ENCODE measurements around the gene MIPOL1. TPM values are rescaled to one million over a fixed set of nuclear protein-coding genes. Genes with fewer than 3 reads are reported as not detected.
"Not testable (repeated sequence)": the region's sequence is repeated elsewhere in the genome, so short reads cannot be mapped to it uniquely, and the experiment has no call there.

MIPOL1 gene, protein sequence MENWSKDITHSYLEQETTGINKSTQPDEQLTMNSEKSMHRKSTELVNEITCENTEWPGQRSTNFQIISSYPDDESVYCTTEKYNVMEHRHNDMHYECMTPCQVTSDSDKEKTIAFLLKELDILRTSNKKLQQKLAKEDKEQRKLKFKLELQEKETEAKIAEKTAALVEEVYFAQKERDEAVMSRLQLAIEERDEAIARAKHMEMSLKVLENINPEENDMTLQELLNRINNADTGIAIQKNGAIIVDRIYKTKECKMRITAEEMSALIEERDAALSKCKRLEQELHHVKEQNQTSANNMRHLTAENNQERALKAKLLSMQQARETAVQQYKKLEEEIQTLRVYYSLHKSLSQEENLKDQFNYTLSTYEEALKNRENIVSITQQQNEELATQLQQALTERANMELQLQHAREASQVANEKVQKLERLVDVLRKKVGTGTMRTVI
- total RNA-seq (2014; rRNA removed; shearing (Covaris generic)), result 7.0 and 25.0 TPM in 2 replicates

DNA sequence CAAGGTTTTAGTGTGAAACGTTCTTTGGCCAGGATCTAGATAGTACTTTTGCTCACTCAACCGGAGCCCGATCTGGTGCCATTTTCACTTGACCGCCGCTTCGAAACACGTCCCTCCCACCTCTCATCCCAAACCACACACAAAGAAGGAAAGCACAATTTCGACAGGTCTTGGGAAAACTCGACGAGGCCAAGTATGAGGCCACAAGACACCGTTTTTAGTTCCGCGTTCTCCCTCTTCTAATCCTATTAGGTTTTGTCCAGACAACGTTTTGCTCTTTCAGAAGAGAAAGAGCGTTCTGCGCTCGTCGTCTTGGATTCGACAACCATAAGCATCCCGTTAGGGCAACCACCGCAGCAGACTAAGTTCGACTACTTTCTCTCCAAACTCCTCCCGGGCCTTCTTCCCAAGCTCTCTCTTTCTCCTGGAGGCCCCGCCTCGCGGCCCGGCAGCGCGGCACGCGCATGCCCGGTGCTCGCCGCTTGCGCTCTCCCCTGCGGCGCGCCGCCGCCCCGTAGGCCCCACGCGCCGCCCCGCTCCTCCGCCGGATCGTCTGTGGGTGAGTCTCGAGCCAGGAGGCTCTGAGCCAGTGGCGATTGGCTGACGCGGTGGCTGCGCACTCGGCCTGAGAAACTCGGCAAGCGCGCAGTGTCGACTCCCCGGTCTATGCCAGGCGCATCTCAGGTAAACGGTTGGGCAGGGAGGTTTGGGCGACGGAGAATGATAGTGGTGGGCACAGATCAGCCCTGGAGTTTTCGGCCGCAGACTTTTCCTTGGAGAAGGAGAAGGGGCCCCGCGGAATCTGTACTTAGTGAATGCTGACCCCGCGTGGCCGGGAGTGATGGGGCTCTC, at the start of gene MIPOL1:
Gene MIPOL1 (plus strand): TSS at position 517 of the 852 bp plus-strand sequence. CDS start 49,952 bp downstream, outside the sequence.
- Histone ChIP-seq H3K27me3 (ENCODE audit: control insufficient read depth, insufficient read depth, low read length) (no peaks in the 10 kb centered on the region), H3K36me3 (replicated peaks; ENCODE audit: control insufficient read depth, insufficient read depth, low read length) (no peaks in the 10 kb centered on the region), H3K4me3 (ENCODE audit: insufficient read depth, low read depth, low read length) (peak within 1 kb of the TSS; percentile 69)
- peak; percentile 89 for DNase-seq

GRCh38 chr14:37150414-37150813, 47.3 kb upstream of the MIPOL1 start:
- Histone ChIP-seq H3K36me3 (replicated peaks; ENCODE audit: control insufficient read depth, insufficient read depth, low read length) (no peaks in the 10 kb centered on the region), H3K27me3 (ENCODE audit: control insufficient read depth, insufficient read depth, low read length) (no peaks in the 10 kb centered on the region), H3K4me3 (ENCODE audit: insufficient read depth, low read depth, low read length) (no peak overlapping the region)
- DNase-seq, result no peak

- Histone ChIP-seq H3K27me3 (ENCODE audit: control insufficient read depth, insufficient read depth, low read length) (no peaks in the 10 kb centered on the region), H3K36me3 (replicated peaks; ENCODE audit: control insufficient read depth, insufficient read depth, low read length) (no peaks in the 10 kb centered on the region), H3K4me3 (ENCODE audit: insufficient read depth, low read depth, low read length) (no peak overlapping the region)
- no peak for DNase-seq
Measured at GRCh38 chr14:37153005-37153404, 44.7 kb upstream of the MIPOL1 start.

GRCh38 chr14:37153483-37153882, 44.3 kb upstream of the MIPOL1 start:
- no peaks in the 10 kb centered on the region for H3K36me3 ChIP-seq (replicated peaks; ENCODE audit: control insufficient read depth, insufficient read depth, low read length)
- no peak overlapping the region for H3K4me3 ChIP-seq (ENCODE audit: insufficient read depth, low read depth, low read length)
- H3K27me3 ChIP-seq (ENCODE audit: control insufficient read depth, insufficient read depth, low read length), result no peaks in the 10 kb centered on the region
- no peak for DNase-seq

GRCh38 chr14:37157987-37158386, 39.8 kb upstream of the MIPOL1 start:
- Histone ChIP-seq H3K27me3 (ENCODE audit: control insufficient read depth, insufficient read depth, low read length) (no peaks in the 10 kb centered on the region), H3K4me3 (ENCODE audit: insufficient read depth, low read depth, low read length) (no peak overlapping the region), H3K36me3 (replicated peaks; ENCODE audit: control insufficient read depth, insufficient read depth, low read length) (no peaks in the 10 kb centered on the region)
- DNase-seq, result no peak

DNA sequence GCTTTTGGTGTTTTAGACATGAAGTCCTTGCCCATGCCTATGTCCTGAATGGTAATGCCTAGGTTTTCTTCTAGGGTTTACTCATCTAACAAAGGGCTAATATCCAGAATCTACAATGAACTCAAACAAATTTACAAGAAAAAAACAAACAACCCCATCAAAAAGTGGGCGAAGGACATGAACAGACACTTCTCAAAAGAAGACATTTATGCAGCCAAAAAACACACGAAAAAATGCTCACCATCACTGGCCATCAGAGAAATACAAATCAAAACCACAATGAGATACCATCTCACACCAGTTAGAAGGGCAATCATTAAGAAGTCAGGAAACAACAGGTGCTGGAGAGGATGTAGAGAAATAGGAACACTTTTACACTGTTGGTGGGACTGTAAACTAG, 35.4 kb upstream of the MIPOL1 start:
- H3K36me3 ChIP-seq (replicated peaks; ENCODE audit: control insufficient read depth, insufficient read depth, low read length); H3K4me3 ChIP-seq (ENCODE audit: insufficient read depth, low read depth, low read length); H3K27me3 ChIP-seq (ENCODE audit: control insufficient read depth, insufficient read depth, low read length); DNase-seq: not testable (repeated sequence)

DNA sequence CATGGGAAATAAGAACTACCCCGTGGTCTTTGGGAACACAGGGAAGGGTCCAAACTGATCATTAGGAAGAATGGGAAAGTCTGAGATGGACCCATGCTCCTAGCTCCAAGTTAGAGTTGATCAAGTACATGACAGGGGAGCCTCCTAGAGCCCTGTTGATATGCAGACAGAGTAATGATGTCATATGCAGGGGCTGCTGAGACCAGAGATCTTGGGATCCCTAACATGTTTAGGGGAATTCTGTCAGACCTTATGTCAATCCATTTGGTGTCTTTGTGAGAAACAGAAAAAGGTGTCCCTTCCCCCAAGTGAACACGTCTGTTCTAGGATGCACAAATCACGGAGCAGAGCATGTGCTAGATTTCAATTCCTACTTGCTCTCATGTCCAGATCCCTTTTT, 31.9 kb upstream of the MIPOL1 start:
- DNase-seq, result no peak
- Histone ChIP-seq H3K4me3 (ENCODE audit: insufficient read depth, low read depth, low read length) (no peak overlapping the region), H3K36me3 (replicated peaks; ENCODE audit: control insufficient read depth, insufficient read depth, low read length) (no peaks in the 10 kb centered on the region), H3K27me3 (ENCODE audit: control insufficient read depth, insufficient read depth, low read length) (no peaks in the 10 kb centered on the region)

DNA sequence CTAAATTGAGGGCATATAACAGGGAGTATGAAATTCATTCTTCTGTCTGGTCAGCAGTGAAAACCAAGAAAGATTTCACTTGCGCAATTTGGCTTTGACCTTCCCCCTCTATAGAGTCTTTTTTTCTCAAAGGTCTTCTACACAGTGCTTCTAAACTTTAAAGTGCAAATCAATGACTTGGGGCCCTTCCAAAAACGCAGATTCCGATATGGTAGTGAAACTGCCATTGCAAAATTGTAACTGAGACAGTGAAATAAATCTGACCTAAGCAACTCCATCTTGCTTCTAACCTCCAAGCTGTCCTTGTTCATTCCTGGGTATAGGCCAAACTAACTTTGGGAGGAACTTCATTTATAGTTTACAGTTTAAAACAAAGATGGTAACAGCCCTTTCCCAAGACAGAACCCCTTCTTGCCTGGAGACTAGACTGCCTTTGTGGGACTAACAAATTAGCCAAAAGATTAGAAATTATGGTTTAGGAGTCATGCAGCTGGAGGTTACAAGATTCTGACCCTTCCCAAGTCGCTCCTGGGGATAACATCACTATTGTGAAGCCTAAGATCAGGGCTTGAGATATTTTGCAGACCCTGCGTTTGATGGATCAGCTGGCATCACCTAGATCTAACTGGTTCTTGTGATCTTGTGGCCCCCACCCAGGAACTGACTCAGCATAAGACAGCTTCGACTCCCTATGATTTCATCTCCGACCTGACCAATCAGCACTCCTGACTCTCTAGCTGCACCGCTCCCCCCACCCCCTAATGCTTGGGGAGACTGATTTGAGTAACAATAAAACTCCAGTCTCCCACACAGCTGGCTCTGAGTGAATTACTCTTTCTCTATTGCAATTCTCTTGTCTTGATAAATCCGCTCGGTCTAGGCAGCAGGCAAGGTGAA, 30.3 kb upstream of the MIPOL1 start:
- Histone ChIP-seq H3K36me3 (replicated peaks; ENCODE audit: control insufficient read depth, insufficient read depth, low read length) (no peaks in the 10 kb centered on the region), H3K27me3 (ENCODE audit: control insufficient read depth, insufficient read depth, low read length) (no peaks in the 10 kb centered on the region), H3K4me3 (ENCODE audit: insufficient read depth, low read depth, low read length) (no peak overlapping the region)
- peak; percentile 60 for DNase-seq

DNA sequence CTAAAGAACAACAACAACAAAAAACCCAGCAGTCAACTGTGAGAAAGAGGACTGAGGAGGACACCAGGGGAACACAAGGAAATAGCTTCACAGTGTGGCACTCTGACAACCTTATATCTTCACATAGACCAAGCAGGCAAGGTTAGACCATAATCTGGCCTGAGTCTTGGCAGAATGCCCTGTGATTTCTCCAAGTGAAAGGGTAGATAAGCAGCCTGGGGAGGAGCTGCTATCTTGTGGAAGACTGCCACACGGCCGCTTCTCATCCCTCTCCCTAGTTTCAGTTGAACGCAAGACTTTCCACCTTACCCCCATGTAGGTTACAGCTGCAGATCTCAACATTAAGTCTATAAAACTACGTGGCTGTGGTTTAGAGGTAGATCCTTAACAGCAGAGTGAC, 29.0 kb upstream of the MIPOL1 start:
- Histone ChIP-seq H3K27me3 (ENCODE audit: control insufficient read depth, insufficient read depth, low read length) (no peaks in the 10 kb centered on the region), H3K4me3 (ENCODE audit: insufficient read depth, low read depth, low read length) (no peak overlapping the region), H3K36me3 (replicated peaks; ENCODE audit: control insufficient read depth, insufficient read depth, low read length) (no peaks in the 10 kb centered on the region)
- no peak for DNase-seq

GRCh38 chr14:37170237-37170636, 27.5 kb upstream of the MIPOL1 start:
- H3K36me3 ChIP-seq (replicated peaks; ENCODE audit: control insufficient read depth, insufficient read depth, low read length), result no peaks in the 10 kb centered on the region
- H3K27me3 ChIP-seq (ENCODE audit: control insufficient read depth, insufficient read depth, low read length), result no peaks in the 10 kb centered on the region
- DNase-seq, result no peak
- H3K4me3 ChIP-seq (ENCODE audit: insufficient read depth, low read depth, low read length), result no peak overlapping the region

- DNase-seq, result no peak
- no peak overlapping the region for H3K4me3 ChIP-seq (ENCODE audit: insufficient read depth, low read depth, low read length)
- no peaks in the 10 kb centered on the region for H3K27me3 ChIP-seq (ENCODE audit: control insufficient read depth, insufficient read depth, low read length)
- no peaks in the 10 kb centered on the region for H3K36me3 ChIP-seq (replicated peaks; ENCODE audit: control insufficient read depth, insufficient read depth, low read length)
Measured at GRCh38 chr14:37170993-37171392, 26.7 kb upstream of the MIPOL1 start.

GRCh38 chr14:37171678-37172023, 26.1 kb upstream of the MIPOL1 start:
- DNase-seq, result no peak
- Histone ChIP-seq H3K27me3 (ENCODE audit: control insufficient read depth, insufficient read depth, low read length) (no peaks in the 10 kb centered on the region), H3K4me3 (ENCODE audit: insufficient read depth, low read depth, low read length) (peak overlapping the region; percentile 86), H3K36me3 (replicated peaks; ENCODE audit: control insufficient read depth, insufficient read depth, low read length) (no peaks in the 10 kb centered on the region)

GRCh38 chr14:37172024-37172869, 25.5 kb upstream of the MIPOL1 start, which contains the start of gene SLC25A21:
SLC25A21 (minus strand) TSS chr14:37172606.
- no peaks in the 10 kb centered on the region for H3K36me3 ChIP-seq (replicated peaks; ENCODE audit: control insufficient read depth, insufficient read depth, low read length)
- no peaks in the 10 kb centered on the region for H3K27me3 ChIP-seq (ENCODE audit: control insufficient read depth, insufficient read depth, low read length)
- peak; percentile 82 for DNase-seq
- H3K4me3 ChIP-seq (ENCODE audit: insufficient read depth, low read depth, low read length), result peak within 1 kb of the TSS; percentile 86
